CD14-positive monocyte (primary cell): ENCODE results near the gene SLCO3A1. TPM values are rescaled to one million over a fixed set of nuclear protein-coding genes. Genes with fewer than 3 reads are reported as not detected.

Source experiments
- DNase-seq, 3 donors: peaks; one replicate each; pipeline ENCODE4 v3.0.0-alpha.2; 2011 to 2022
- H2AFZ ChIP-seq: 2 replicates; pipeline ENCODE4 v1.6.0; 2012; ENCODE audit warnings: mild to moderate bottlenecking, low read depth, low read length, inconsistent platforms; ENCODE audit not compliant: insufficient read depth, poor library complexity, severe bottlenecking
- H3K27ac ChIP-seq, 2 donors: 1 replicate in 1 of 2; 2 replicates in 1 of 2; pipeline ENCODE4 v1.5.1; 2012 to 2013; ENCODE audit warnings: low read length in 2 of 2, control low read depth in 1 of 2, inconsistent platforms in 1 of 2, low read depth in 1 of 2, mild to moderate bottlenecking in 1 of 2
- H3K27me3 ChIP-seq, 2 donors: one replicate each; pipeline versions ENCODE4 v1.6.0 to v1.6.1; 2011 to 2013; ENCODE audit warnings: low read length in 2 of 2; ENCODE audit not compliant: control insufficient read depth in 2 of 2, insufficient read depth in 2 of 2
- H3K36me3 ChIP-seq, 2 donors: replicated peaks in 1 of 2; 1 replicate in 1 of 2; 2 replicates in 1 of 2; pipeline versions ENCODE4 v1.5.1 to v1.6.1; 2012 to 2013; ENCODE audit warnings: low read length in 2 of 2, control low read depth in 1 of 2, inconsistent platforms in 1 of 2, mild to moderate bottlenecking in 1 of 2; ENCODE audit not compliant: insufficient read depth in 2 of 2, control insufficient read depth in 1 of 2
- H3K4me1 ChIP-seq, 2 donors: 1 replicate in 1 of 2; 2 replicates in 1 of 2; pipeline versions ENCODE4 v1.5.1 to v1.6.1; 2012 to 2013; ENCODE audit warnings: low read length in 2 of 2, control low read depth in 1 of 2, inconsistent platforms in 1 of 2, mild to moderate bottlenecking in 1 of 2, moderate library complexity in 1 of 2; ENCODE audit not compliant: insufficient read depth in 2 of 2, control insufficient read depth in 1 of 2
- H3K4me2 ChIP-seq: replicated peaks from 2 replicates; pipeline ENCODE3; 2012; ENCODE audit warnings: low read length, moderate library complexity, mild to moderate bottlenecking; ENCODE audit not compliant: poor library complexity, severe bottlenecking; ENCODE audit errors: extremely low read depth
- H3K4me3 ChIP-seq, 3 experiments: fragments of 200-600 bp in 1 of 3; sonication (generic) in 1 of 3; replicated peaks in 1 of 3; 1 replicate in 2 of 3; 2 replicates in 1 of 3; pipeline ENCODE4 v1.5.1; 2011 to 2013; ENCODE audit warnings: low read length in 3 of 3, mild to moderate bottlenecking in 3 of 3, control low read depth in 2 of 3, low read depth in 2 of 3, inconsistent platforms in 1 of 3, moderate library complexity in 1 of 3
- H3K79me2 ChIP-seq: 2 replicates; pipeline ENCODE4 v1.6.0; 2012; ENCODE audit warnings: mild to moderate bottlenecking, control low read depth, inconsistent platforms, low read length, moderate library complexity; ENCODE audit not compliant: insufficient read depth
- H3K9ac ChIP-seq: 2 replicates; pipeline ENCODE4 v1.6.0; 2017; ENCODE audit warnings: low read length, mild to moderate bottlenecking; ENCODE audit not compliant: insufficient read depth, poor library complexity, severe bottlenecking
- H3K9me3 ChIP-seq, 2 donors: replicated peaks in 1 of 2; 1 replicate in 1 of 2; 2 replicates in 1 of 2; pipeline versions ENCODE4 v1.5.1 to v1.6.1; 2012 to 2013; ENCODE audit warnings: low read length in 2 of 2, control low read depth in 1 of 2; ENCODE audit not compliant: control insufficient read depth in 1 of 2, insufficient read depth in 1 of 2
- H4K20me1 ChIP-seq: 2 replicates; pipeline ENCODE4 v1.6.0; 2012; ENCODE audit warnings: mild to moderate bottlenecking, low read length, control low read depth, moderate library complexity; ENCODE audit not compliant: insufficient read depth
- H3K27ac Mint-ChIP-seq, 7 donors: one replicate each; pipeline ENCODE4 v1.8.0; 2020; ENCODE audit warnings: mild to moderate bottlenecking in 7 of 7, mixed read lengths in 7 of 7, moderate library complexity in 6 of 7, inconsistent platforms in 2 of 7
- H3K27me3 Mint-ChIP-seq, 3 donors: one replicate each; pipeline ENCODE4 v1.8.0; 2021 to 2022; ENCODE audit warnings: low read depth in 3 of 3, mild to moderate bottlenecking in 3 of 3, mixed read lengths in 3 of 3, moderate library complexity in 3 of 3, inconsistent platforms in 1 of 3
- H3K36me3 Mint-ChIP-seq, 2 donors: one replicate each; pipeline ENCODE4 v1.8.0; 2020; ENCODE audit warnings: mixed read lengths in 2 of 2, inconsistent platforms in 1 of 2, mild to moderate bottlenecking in 1 of 2
- H3K4me1 Mint-ChIP-seq: one replicate; pipeline ENCODE4 v1.8.0; 2020; ENCODE audit warnings: mild to moderate bottlenecking, mixed read lengths
- H3K4me3 Mint-ChIP-seq, 2 donors: one replicate each; pipeline ENCODE4 v1.8.0; 2020; ENCODE audit warnings: mild to moderate bottlenecking in 2 of 2, mixed read lengths in 2 of 2, moderate library complexity in 1 of 2
- H3K9me3 Mint-ChIP-seq, 7 donors: one replicate each; pipeline ENCODE4 v1.8.0; 2020 to 2022; ENCODE audit warnings: mixed read lengths in 7 of 7, mild to moderate bottlenecking in 6 of 7, moderate library complexity in 6 of 7, inconsistent platforms in 2 of 7
- WGBS: methylation state at CpG from one replicate; pipeline ENCODE4 v1.1.5; 2013; ENCODE audit warnings: missing lambda C conversion rate; ENCODE audit not compliant: insufficient coverage; 5-methylcytosine and 5-hydroxymethylcytosine counted together
- intact Hi-C, 2 donors: fragments of 100-400 bp; cut with micrococcal nuclease; formaldehyde crosslinking; loops; one replicate each; pipeline versions ENCODE4 v1.15.0 to v1.15.1; 2023
- polyA plus RNA-seq, 3 donors: library from polyadenylated mRNA; depleted of rRNA in 1 of 3; unstranded in 2 of 3; stranded (reverse) in 1 of 3; fragments of 300-500 nt in 2 of 3; fragments of >200 nt in 1 of 3; fragmentation: Illumina TruSeq in 2 of 3; gene quantifications; 1 replicate in 2 of 3; 2 replicates in 1 of 3; pipeline ENCODE4 v1.2.3, GENCODE V29; 2012 to 2021
- TF ChIP-seq, protein P1 (sequence below): fragments of 200-600 bp; IDR thresholded peaks from one replicate; pipeline ENCODE4 v1.8.0; 2022; ENCODE audit warnings: antibody characterized with exemption, mild to moderate bottlenecking

SLCO3A1 gene
- polyA plus RNA-seq, 3 donors: 53.7 to 76.2 (median 62.8) TPM

DNA sequence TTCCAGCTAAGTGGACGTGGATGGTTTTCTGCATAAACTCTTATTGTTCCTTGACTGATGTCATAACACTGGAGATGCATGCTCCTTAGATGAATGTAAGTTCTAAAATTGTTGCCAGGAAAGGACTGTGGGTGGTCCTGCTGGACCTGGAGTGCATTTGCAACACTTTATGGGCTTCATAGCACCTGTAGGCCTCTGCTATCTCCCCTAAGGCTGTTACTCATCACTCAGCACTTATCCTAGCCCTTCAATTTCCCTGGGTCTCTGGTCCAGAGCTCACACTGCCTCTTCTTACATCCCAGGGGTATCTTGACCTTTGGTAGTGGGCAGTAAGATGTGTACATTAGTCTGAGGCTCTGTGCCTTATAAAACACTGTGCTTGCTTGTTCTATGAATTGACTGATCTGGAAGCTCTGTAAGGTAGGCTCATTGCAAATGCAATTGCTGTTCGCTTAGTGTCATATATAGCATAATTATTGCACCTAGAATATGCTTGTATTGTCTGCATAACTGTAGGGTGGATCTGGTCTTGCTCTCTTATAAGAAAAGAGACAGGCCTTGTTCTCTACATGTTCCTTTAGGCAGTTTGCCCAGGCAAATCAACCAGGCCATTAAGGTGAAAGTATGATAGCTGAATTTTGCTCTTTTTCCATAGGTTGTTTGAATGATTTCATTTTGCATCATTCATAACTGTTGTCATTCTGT lies 35.8 kb downstream of the SLCO3A1 start:
- DNase-seq: no peak
- Histone ChIP-seq H2AFZ (no peak overlapping the region), H4K20me1 (peaks cover 100% of the 10 kb centered on the region), H3K79me2 (peaks cover 100% of the 10 kb centered on the region), H3K4me3 (no peak overlapping the region), H3K36me3 (peaks cover 8 to 16% of the 10 kb centered on the region in 2 donors), H3K27ac (no peak overlapping the region), H3K9ac (no peak overlapping the region), H3K4me2 (no peak overlapping the region), H3K27me3 (no peaks in the 10 kb centered on the region), H3K4me1 (peaks cover 10 to 19% of the 10 kb centered on the region in 2 donors), H3K9me3 (peaks cover 0 to 5% of the 10 kb centered on the region in 2 donors)
- intact Hi-C loops: loop anchor here in 1 of 2 donors (10.0 kb wide), 1 partner anchor 186 kb away; no protein-coding TSS in a partner anchor
- H3K4me3 Mint-ChIP-seq: no peak overlapping the region
- H3K27ac Mint-ChIP-seq: peak overlapping the region in 2 of 7 donors; percentile 82 to 83
- peaks cover 19 to 41% of the 10 kb centered on the region in 2 donors for H3K36me3 Mint-ChIP-seq
- peaks cover 45% of the 10 kb centered on the region for H3K4me1 Mint-ChIP-seq
- TF ChIP-seq, protein P1, sequence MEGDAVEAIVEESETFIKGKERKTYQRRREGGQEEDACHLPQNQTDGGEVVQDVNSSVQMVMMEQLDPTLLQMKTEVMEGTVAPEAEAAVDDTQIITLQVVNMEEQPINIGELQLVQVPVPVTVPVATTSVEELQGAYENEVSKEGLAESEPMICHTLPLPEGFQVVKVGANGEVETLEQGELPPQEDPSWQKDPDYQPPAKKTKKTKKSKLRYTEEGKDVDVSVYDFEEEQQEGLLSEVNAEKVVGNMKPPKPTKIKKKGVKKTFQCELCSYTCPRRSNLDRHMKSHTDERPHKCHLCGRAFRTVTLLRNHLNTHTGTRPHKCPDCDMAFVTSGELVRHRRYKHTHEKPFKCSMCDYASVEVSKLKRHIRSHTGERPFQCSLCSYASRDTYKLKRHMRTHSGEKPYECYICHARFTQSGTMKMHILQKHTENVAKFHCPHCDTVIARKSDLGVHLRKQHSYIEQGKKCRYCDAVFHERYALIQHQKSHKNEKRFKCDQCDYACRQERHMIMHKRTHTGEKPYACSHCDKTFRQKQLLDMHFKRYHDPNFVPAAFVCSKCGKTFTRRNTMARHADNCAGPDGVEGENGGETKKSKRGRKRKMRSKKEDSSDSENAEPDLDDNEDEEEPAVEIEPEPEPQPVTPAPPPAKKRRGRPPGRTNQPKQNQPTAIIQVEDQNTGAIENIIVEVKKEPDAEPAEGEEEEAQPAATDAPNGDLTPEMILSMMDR: no peak
- H3K27me3 Mint-ChIP-seq: no peaks in the 10 kb centered on the region
- whole genome bisulfite sequencing: no CpG with 5 or more reads among the region's 2 CpGs
- H3K9me3 Mint-ChIP-seq: peaks cover 0 to 6% (median 3%) of the 10 kb centered on the region in 7 donors

DNA sequence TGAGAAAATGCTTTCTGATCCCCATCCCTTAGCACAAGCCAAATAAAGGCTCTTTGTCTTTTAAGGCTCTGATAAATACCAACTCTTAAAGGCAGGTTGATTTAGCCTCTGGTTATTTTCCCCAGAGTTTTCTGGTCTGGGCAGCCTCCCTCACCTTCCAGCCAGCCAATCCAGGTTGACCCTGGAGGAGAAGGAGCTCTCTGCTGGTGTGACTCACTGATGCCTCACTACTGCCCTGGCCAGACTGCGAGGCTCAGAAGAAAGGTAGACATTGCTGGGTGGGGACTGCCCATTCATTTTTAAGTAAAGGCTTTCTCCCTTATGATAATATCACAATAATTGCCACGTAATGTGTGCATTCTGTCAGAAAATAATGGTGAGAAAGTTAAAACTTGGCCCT lies 37.1 kb downstream of the SLCO3A1 start:
- Histone ChIP-seq H3K4me2 (no peak overlapping the region), H3K36me3 (peaks cover 6 to 16% of the 10 kb centered on the region in 2 donors), H3K27ac (peak overlapping the region in 1 of 2 donors; percentile 18), H4K20me1 (peaks cover 100% of the 10 kb centered on the region), H3K27me3 (no peaks in the 10 kb centered on the region), H3K9me3 (peaks cover 0 to 5% of the 10 kb centered on the region in 2 donors), H3K9ac (no peak overlapping the region), H3K79me2 (peaks cover 100% of the 10 kb centered on the region), H2AFZ (no peak overlapping the region), H3K4me3 (no peak overlapping the region), H3K4me1 (peaks cover 19 to 33% of the 10 kb centered on the region in 2 donors)
- Mint-ChIP-seq H3K36me3 (peaks cover 18 to 40% of the 10 kb centered on the region in 2 donors), H3K27ac (peak overlapping the region in 3 of 7 donors; percentile 30 to 74 (median 74)), H3K9me3 (peaks cover 0 to 6% (median 3%) of the 10 kb centered on the region in 7 donors), H3K27me3 (no peaks in the 10 kb centered on the region), H3K4me3 (no peak overlapping the region), H3K4me1 (peaks cover 51% of the 10 kb centered on the region)
- TF ChIP-seq, protein P1: no peak
- peak in 1 of 3 donors; percentile 44 for DNase-seq
- WGBS: no CpG with 5 or more reads among the region's 2 CpGs
- intact Hi-C loops: no loop called here
